GM18951 (cell line): ENCODE results near the gene BCL2L12.

Source experiments
- POLR2A ChIP-seq: IDR thresholded peaks from 4 replicates; pipeline ENCODE4 v1.6.1; 2011; ENCODE audit warnings: mild to moderate bottlenecking; ENCODE audit not compliant: insufficient read length, insufficient read depth; ENCODE audit errors: extremely low read depth
- in situ Hi-C: fragments of 300-500 bp; cut with MboI; formaldehyde crosslinking; loops from one replicate; pipeline ENCODE4 v1.12.0; 2022; ENCODE audit warnings: low sequenced_read_pairs, mixed read lengths, inconsistent platforms; ENCODE audit not compliant: unreplicated experiment

BCL2L12 gene

DNA sequence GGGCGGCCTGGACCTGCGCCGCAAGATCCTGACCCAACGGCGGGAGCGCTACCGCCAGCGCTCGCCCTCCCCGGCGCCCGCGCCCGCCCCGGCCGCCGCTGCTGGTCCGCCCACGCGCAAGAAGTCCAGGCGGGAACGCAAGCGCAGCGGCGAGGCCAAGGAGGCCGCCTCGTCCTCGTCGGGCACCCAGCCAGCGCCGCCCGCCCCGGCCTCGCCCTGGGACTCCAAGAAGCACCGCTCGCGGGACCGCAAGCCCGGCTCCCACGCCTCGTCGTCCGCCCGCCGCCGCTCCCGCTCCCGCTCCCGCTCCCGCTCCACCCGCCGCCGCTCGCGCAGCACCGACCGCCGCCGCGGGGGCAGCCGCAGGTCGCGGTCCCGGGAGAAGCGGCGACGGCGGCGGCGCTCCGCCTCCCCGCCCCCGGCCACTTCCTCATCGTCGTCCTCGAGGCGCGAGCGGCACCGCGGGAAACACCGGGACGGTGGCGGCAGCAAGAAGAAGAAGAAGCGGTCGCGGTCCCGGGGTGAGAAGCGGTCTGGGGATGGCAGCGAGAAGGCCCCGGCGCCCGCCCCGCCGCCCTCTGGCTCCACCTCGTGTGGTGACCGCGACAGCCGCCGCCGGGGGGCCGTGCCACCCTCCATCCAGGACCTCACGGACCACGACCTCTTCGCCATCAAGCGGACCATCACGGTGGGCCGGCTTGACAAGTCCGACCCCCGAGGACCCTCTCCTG, 13.7 kb upstream of the BCL2L12 start:
- TF ChIP-seq POLR2A = no peak
- in situ Hi-C loops = no loop called here

GRCh38 chr19:49652551-49653465, 12.9 kb upstream of the BCL2L12 start:
- in situ Hi-C loops = no loop called here
- TF ChIP-seq POLR2A = no peak

DNA sequence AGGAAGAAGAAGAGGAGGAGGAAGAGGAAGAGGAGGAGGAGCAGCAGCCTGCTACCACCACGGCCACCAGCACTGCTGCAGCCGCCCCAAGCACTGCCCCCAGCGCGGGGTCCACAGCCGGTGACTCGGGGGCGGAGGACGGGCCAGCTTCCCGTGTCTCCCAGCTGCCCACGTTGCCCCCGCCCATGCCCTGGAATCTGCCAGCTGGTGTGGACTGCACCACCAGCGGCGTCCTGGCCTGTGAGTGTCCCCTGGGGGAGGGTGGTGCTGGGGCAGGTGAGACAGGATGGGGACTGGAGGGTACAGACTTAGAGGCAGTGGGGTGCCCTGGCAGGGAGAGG, 12.3 kb upstream of the BCL2L12 start:
- in situ Hi-C loops = no loop called here
- no peak for TF ChIP-seq POLR2A

DNA sequence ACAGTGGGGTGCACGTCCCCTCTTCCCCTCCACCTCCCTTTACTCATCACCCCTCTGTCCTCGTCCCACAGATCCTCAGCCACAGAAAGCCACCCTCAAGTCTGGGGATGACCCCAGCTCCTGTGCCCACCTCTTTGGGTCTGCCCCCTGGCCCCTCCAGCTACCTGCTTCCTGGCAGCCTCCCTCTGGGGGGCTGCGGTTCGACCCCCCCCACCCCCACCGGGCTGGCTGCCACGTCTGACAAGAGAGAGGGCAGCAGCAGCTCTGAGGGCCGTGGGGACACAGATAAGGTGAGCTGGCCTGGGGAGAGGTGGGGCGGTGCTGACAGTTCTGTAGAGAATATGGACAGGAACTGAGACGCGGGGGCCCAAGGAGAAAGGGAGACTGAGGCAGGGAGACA, 11.2 kb upstream of the BCL2L12 start:
- TF ChIP-seq POLR2A = no peak
- in situ Hi-C loops = no loop called here

DNA sequence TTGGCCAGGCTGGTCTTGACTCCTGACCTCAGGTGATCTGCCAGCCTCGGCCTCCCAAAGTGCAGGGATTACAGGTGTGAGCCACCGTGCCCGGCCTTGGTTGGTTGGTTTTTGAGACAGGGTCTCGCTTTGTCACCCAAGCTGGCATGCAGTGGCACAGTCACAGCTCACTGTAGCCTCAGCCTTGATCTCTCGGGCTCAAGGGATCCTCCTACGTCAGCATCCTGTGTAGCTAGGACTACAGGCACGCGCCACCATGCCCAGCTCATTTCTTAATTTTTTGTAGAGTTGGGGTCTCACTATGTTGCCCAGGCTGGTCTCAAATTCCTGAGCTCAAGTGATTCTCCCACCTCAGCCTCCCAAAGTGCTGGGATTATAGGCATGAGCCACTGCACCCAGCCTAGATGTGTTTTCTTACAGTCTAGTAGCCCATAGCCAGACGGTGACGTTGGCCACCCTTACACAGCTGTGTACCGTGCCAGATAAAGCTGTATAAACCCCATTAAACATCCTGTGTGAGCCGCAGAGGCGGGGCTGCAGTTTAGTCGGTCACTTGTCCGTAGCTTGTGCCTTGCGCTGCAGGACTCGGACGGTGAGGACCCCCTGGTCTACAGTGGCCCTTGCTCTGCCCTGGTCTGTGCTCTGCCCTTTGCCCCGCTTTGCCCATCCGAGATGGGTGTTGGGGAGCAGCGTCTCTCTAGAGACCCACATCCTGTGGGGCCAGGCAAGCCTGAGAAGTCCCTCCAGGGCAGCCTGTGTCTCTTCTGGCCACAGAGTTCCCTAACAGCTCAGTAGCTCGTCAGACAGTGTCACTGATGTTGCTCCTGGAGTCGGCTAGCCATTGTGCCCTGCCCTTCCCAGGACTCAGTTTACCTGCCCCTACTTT, 9.9 kb upstream of the BCL2L12 start:
- in situ Hi-C loops = no loop called here
- no peak for TF ChIP-seq POLR2A

- in situ Hi-C loops = no loop called here
Observed at GRCh38 chr19:49656456-49657109, 9.2 kb upstream of the BCL2L12 start.

DNA sequence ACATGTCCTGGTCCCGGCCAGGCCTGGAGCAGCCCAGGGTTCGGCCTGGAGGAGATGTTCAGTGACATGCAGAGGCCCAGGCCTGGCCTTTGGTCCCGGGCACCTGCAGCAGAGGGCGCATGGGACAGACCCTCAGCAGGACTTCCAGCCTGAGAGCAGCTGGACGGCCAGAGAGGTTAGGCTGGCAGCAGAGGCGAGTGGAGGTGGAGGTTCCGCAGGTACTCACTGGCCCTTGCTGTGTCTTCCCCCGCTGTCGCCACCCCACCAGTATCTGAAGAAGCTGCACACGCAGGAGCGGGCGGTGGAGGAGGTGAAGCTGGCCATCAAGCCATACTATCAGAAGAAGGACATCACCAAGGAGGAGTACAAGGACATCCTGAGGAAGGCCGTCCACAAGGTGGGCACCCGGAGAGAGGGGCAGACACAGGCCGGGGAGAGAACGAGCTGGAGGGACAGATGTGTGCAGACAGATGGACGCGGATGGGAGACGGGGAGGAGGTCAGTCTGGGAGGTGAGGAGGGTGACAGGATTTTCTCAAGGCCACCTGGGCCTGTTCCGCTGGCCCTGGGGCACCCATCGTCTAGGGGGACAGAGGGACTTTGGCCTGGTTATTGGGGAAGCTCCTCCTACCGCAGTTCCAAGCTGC, 8.1 kb upstream of the BCL2L12 start:
- in situ Hi-C loops = no loop called here
- no peak for TF ChIP-seq POLR2A

More at GRCh38 chr19:49656456-49657109, 9.2 kb upstream of the BCL2L12 start:
- no peak for TF ChIP-seq POLR2A

- TF ChIP-seq POLR2A = no peak
- in situ Hi-C loops = no loop called here
Observed at GRCh38 chr19:49658139-49658517, 7.6 kb upstream of the BCL2L12 start.

DNA sequence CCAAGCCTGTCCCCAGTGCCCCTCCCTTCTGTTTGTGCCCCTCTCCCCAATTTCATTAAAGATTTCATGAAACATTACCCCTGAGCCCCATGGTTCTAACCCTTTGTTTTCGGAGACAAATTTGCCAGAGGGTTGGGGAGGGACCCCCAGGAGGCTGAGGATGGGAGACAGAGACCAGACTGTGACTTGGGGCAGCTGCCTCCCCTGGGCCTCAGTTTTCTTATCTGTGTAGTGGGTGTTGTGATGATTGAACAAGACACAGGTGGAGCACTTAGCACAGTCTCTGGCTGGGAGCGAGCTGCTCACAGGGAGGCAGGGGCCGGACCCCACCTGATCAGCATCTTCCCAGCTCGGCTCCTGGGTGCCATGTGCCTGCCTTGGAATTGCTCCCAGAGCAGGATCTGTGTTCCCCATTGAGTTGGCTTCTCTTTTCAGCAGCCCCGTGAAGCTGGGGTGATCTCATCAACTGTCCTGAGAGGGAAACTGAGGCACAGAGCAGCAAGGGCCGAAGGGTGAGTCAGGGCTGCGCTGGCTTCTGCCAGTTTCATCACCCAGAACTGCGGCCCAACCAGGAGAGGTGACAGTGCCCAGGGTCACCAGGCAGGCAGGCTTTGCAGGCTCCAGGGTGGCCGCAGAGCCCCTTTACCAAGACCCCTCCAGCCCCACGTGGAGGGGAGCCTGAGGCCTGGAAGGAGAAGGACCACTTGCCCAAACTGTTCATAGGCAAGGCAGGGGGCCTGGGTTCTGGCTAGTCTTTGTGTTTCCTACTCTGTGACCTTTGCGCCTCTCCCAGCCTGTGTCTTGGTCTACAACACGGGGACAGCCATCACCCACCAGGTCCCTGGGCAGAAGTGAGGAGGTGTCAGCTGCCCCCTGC, 6.9 kb upstream of the BCL2L12 start:
- TF ChIP-seq POLR2A = no peak
- in situ Hi-C loops = no loop called here

DNA sequence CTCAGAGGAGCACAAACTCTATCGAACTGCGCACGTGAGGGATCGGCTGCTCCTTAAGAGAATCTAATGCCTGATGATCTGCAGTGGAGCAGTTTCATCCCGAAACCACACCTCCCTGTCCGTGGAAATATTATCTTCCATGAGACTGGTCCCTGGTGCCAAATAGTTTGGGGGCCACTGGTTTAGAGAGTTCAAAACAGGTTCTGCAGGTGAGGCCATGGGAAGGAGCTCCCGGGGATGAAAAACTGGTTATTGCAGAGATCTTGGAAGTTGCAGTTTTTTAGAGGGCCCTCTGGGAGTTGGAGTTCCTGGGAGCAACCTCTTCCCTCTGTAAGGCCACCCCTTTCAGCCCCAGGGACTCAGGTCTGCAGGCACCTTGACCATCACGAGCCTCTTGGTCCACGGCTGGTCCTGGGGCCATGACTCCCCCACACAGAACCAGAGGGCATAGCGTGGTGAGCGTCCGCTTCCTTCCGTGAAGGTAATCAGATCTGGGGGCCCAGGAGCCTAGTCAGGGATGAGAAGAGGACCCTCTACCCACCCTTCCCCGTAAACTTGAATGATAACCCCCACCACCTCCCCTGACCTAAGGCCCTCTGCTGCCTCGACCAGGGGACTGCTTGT, 5.3 kb upstream of the BCL2L12 start:
- no peak for TF ChIP-seq POLR2A

DNA sequence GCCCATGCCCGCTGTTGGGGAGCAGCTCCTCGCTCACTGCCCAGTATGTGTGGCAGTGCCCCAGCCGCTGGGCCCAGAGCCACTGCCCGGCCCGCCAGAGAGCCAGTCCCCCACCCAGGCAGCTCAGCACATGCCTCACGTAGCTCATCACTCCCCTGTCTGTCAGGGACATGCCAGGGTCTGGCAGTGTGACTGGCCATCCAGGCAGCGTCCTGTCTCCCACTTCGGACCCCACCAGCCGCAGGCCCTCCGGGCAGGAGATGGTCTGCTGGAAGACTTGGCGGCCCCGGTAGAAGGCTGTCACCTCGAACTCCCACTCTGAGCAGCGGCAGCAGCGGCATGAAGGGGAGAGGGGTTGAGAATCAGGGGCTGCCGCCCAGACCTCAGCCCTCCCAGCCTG, 3.7 kb upstream of the BCL2L12 start:
- in situ Hi-C loops = no loop called here
- no peak for TF ChIP-seq POLR2A

More for the DNA sequence above, 5.3 kb upstream of the BCL2L12 start:
- in situ Hi-C loops = no loop called here
